OCI-LY1 (cell line): ENCODE results near the gene CFI.

Experiments used
- CTCF ChIP-seq: fragments of 200-600 bp; sonication (generic), shearing (Covaris generic); IDR thresholded peaks from 2 replicates; pipeline ENCODE4 v1.5.1; 2017; ENCODE audit warnings: mild to moderate bottlenecking, antibody characterized with exemption, low read length, moderate library complexity, mixed read lengths
- EZH2 ChIP-seq: fragments of 200-600 bp; sonication (generic), shearing (Covaris generic); IDR thresholded peaks from 2 replicates; pipeline ENCODE4 v1.8.0; 2017; ENCODE audit warnings: borderline replicate concordance, mixed run types, mild to moderate bottlenecking, antibody characterized with exemption, low read length, moderate library complexity, mixed read lengths

DNA sequence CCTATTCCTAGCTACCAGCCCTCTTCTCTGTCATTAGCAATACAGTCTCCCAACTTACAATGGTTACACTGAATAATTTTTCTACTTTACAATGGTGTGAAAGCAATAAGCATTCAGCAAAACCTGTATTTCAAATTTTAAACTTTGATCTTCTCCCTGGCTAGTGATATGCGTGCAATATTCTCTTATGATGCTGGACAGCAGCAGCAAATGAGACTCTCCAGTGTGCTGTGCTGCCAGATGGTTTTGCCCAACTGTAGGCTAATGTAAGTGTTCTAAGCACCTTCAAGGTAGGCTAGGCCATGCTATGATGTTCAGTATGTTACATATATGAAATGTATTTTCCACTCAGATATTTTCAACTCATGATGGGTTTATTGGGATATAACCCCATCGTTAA is 7.9 kb upstream of the CFI start:
- TF ChIP-seq CTCF (no peak), EZH2 (no peak)
